Measurements from ENCODE around the gene FGF12. TPM values are rescaled to one million over a fixed set of nuclear protein-coding genes. Genes with fewer than 3 reads are reported as not detected.
A peak's percentile ranks its signal among the peaks of the same experiment; 100 is the strongest.
"Not testable (repeated sequence)": the region's sequence is repeated elsewhere in the genome, so short reads cannot be mapped to it uniquely, and the experiment has no call there.

The FGF12 gene
- 136 TPM for total RNA-seq

GRCh38 chr3:192727032-192727847 lies at the start of gene FGF12:
TSS of gene FGF12 (minus strand) at chr3:192727541.
- peak; percentile 49 to 54 for DNase-seq (ENCODE audit: low spot score in 2 of 2)
- FAIRE-seq, result no peak

- DNase-seq (ENCODE audit: low spot score in 2 of 2); FAIRE-seq: not testable (repeated sequence)
Measured at GRCh38 chr3:192774341-192774740, 47.0 kb upstream of the FGF12 start.

GRCh38 chr3:192772240-192772894 lies 45.0 kb upstream of the FGF12 start:
- no peak for DNase-seq (ENCODE audit: low spot score in 2 of 2)
- FAIRE-seq, result no peak

GRCh38 chr3:192758654-192759053 lies 31.3 kb upstream of the FGF12 start:
- FAIRE-seq (no peak), DNase-seq (ENCODE audit: low spot score in 2 of 2) (no peak)

GRCh38 chr3:192751148-192751547 lies 23.8 kb upstream of the FGF12 start:
- FAIRE-seq, result no peak

GRCh38 chr3:192750201-192750600 lies 22.9 kb upstream of the FGF12 start:
- DNase-seq (ENCODE audit: low spot score in 2 of 2) (no peak), FAIRE-seq (no peak)

More at GRCh38 chr3:192751148-192751547, 23.8 kb upstream of the FGF12 start:
- no peak for DNase-seq (ENCODE audit: low spot score in 2 of 2)

- FAIRE-seq (peak; percentile 89), DNase-seq (ENCODE audit: low spot score in 2 of 2) (peak in 1 of 2 donors; percentile 31)
Measured at GRCh38 chr3:192747746-192748145, 20.4 kb upstream of the FGF12 start.

GRCh38 chr3:192747145-192747544 lies 19.8 kb upstream of the FGF12 start:
- FAIRE-seq (no peak), DNase-seq (ENCODE audit: low spot score in 2 of 2) (no peak)

- DNase-seq (ENCODE audit: low spot score in 2 of 2), result no peak
- no peak for FAIRE-seq
Measured at GRCh38 chr3:192745150-192745549, 17.8 kb upstream of the FGF12 start.

- not testable (repeated sequence) for FAIRE-seq; DNase-seq (ENCODE audit: low spot score in 2 of 2)
Measured at GRCh38 chr3:192744604-192745003, 17.3 kb upstream of the FGF12 start.

- FAIRE-seq, result no peak
- no peak for DNase-seq (ENCODE audit: low spot score in 2 of 2)
Measured at GRCh38 chr3:192737506-192737905, 10.2 kb upstream of the FGF12 start.

GRCh38 chr3:192731233-192731632 lies 3.9 kb upstream of the FGF12 start:
- FAIRE-seq, result no peak
- no peak for DNase-seq (ENCODE audit: low spot score in 2 of 2)

- FAIRE-seq (no peak), DNase-seq (ENCODE audit: low spot score in 2 of 2) (no peak)
Measured at GRCh38 chr3:192726385-192726784, 956 bp downstream of the FGF12 start.

- no peak for DNase-seq (ENCODE audit: low spot score in 2 of 2)
- FAIRE-seq, result no peak
Measured at GRCh38 chr3:192719964-192720363, 7.4 kb downstream of the FGF12 start.

GRCh38 chr3:192718156-192718555 lies 9.2 kb downstream of the FGF12 start:
- FAIRE-seq, result no peak

GRCh38 chr3:192715126-192715525 lies 12.2 kb downstream of the FGF12 start:
- DNase-seq (ENCODE audit: low spot score in 2 of 2), result no peak

More at GRCh38 chr3:192718156-192718555, 9.2 kb downstream of the FGF12 start:
- DNase-seq (ENCODE audit: low spot score in 2 of 2), result no peak

GRCh38 chr3:192711126-192711525 lies 16.2 kb downstream of the FGF12 start:
- FAIRE-seq; DNase-seq (ENCODE audit: low spot score in 2 of 2): not testable (repeated sequence)

More at GRCh38 chr3:192715126-192715525, 12.2 kb downstream of the FGF12 start:
- no peak for FAIRE-seq

- DNase-seq (ENCODE audit: low spot score in 2 of 2), result no peak
- no peak for FAIRE-seq
Measured at GRCh38 chr3:192710366-192710765, 17.0 kb downstream of the FGF12 start.

GRCh38 chr3:192706272-192706671 lies 21.1 kb downstream of the FGF12 start:
- no peak for DNase-seq (ENCODE audit: low spot score in 2 of 2)
- no peak for FAIRE-seq

- DNase-seq (ENCODE audit: low spot score in 2 of 2) (no peak), FAIRE-seq (no peak)
Measured at GRCh38 chr3:192700885-192701284, 26.5 kb downstream of the FGF12 start.

- FAIRE-seq (no peak), DNase-seq (ENCODE audit: low spot score in 2 of 2) (no peak)
Measured at GRCh38 chr3:192696943-192697587, 30.3 kb downstream of the FGF12 start.

All from frontal cortex (tissue), 4 donors.